HG02870 (cell line): ENCODE data around the gene VPS26C.
A peak's percentile ranks its signal among the peaks of the same experiment; 100 is the strongest.
"Not testable (repeated sequence)": the region's sequence is repeated elsewhere in the genome, so short reads cannot be mapped to it uniquely, and the experiment has no call there.

ENCODE experiments used
- ATAC-seq: cut with Tn5 transposase; IDR thresholded peaks from one replicate; pipeline ENCODE4 v1.9.1; 2021; ENCODE audit warnings: mild to moderate bottlenecking, moderate library complexity; ENCODE audit not compliant: unreplicated experiment

Gene VPS26C

DNA sequence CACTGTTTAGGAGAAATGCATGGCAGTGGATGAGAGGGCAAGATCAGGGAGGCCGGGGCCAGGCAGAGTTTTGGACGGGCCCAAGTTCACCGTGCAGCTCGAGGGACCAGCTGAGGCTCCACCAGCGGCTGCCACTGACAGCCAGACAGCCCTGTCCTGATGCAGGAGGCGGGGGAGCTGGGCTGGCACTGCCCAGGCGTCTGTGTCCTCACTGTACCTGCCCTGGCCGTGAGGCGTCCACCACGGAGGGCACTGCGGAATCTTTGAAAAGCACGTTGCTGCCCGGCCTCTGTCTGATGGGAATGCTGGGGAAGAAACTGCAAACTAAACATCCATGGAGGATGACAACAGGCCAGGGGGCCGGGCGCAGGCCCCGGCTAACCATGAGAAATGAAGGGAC lies 35.5 kb downstream of the VPS26C start:
- no peak for ATAC-seq

DNA sequence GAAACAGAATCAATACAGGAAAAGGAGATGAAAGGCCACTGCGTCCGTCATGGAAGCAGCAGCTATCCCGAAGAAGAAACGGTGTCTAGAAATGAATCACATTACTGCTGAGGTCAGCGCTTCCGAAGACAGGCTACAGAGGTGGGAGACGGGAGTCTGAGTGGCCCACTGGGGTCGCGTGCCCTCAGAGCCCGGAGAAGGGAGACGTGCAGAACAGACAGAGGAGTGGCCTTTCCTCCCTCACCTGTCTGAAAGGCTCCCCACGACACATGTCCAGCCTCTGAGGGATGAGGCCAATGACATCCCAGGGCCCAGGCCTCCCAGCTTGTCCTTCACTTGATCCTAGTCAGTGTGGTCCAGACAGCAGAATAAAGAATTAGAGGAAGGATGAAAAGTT lies 35.9 kb downstream of the VPS26C start:
- no peak for ATAC-seq

DNA sequence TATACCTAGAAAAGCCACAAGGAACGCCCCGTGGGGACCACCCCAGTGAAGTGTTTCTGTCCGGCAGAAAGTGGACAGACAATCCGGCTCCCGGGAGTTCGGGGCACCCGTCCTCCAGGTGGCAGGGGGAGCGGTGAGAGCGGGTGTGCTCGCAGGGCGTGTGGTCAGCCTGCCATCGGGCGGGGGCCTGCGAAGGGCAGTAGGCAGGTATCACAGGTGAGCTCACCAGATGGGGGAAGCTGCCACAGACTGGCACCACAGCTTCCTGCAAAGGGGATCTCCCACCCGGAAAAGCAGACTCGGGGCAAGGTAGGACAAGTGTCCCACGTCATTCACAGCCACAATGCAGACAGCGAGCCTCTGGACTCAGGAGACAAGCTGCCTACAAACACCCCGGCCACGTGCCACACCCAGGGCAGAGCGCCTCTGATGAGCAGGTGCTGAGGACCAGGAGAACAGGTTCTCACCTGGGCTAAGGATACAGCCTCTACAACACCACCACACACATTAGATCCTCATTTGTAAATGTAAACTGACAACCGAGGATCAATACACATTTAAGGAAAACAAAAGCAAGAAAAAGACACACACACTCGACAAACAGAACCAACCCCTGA lies 36.4 kb downstream of the VPS26C start:
- no peak for ATAC-seq

- no peak for ATAC-seq
Observed at GRCh38 chr21:37228003-37228400, 39.1 kb downstream of the VPS26C start.

GRCh38 chr21:37227071-37228002 lies 39.8 kb downstream of the VPS26C start:
- no peak for ATAC-seq

- ATAC-seq, result no peak
Observed at GRCh38 chr21:37226041-37226920, 40.9 kb downstream of the VPS26C start.

- no peak for ATAC-seq
Observed at GRCh38 chr21:37224861-37225839, 42.0 kb downstream of the VPS26C start.

DNA sequence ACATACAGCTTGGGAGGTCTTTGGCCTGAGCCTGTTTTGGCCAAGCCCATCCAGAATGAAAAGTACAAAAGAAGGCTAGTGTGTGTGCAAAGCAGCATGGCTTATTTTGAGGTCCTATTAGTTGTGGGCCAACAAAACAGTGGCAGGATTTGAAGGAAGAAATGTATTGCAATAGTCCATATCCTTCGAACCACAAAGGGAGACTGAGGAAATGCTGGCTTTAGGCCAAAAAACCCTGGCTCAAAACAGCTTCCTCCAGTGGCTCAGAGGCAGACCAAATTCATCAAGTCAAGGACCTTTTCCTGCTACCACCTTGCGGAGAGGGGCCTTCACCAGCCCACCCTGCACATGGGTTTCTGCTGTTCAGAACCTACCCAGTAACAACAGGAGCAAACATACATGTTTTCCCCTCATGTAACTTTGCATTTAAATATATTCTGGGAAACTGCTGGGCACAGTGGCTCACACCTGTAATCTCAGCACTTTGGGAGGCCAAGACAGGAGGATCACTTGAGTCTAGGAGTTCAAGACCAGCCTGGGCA lies 43.3 kb downstream of the VPS26C start:
- ATAC-seq, result no peak

- ATAC-seq, result not testable (repeated sequence)
Observed at GRCh38 chr21:37222248-37222647, 44.9 kb downstream of the VPS26C start.

DNA sequence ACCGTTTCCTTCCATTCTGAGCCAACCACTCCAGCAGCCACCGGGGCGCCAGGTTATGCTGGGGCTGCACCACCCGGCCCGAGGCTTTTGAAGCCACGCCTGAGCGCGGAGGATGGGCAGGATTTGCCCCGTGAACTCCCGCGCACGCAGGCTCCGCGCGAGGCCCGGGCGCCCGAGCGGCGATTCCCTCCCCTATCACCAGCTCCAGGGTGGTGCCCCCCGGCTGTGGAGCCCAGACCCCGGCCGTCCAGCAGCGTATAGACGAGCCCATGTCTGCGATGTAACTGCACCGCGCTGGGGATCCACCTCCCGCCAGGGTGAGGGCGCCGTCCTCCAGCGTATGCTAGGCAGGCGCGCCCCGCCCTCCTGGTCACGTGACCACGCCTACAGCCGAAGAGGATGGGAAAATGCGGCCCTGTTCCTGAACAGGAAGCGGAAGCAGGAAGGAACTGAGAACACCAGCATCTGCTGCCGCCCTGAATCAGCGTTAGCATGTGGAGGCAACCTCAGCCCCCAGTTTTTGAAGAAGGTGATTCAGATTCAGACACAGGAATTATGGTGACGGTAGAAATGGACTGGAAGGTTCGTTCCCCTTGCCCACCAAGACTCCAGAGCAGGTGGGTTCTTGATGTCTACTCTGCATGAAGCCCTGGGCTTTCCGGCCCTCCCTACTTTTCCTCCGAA lies 46.0 kb downstream of the VPS26C start:
- peak; percentile 89 for ATAC-seq

DNA sequence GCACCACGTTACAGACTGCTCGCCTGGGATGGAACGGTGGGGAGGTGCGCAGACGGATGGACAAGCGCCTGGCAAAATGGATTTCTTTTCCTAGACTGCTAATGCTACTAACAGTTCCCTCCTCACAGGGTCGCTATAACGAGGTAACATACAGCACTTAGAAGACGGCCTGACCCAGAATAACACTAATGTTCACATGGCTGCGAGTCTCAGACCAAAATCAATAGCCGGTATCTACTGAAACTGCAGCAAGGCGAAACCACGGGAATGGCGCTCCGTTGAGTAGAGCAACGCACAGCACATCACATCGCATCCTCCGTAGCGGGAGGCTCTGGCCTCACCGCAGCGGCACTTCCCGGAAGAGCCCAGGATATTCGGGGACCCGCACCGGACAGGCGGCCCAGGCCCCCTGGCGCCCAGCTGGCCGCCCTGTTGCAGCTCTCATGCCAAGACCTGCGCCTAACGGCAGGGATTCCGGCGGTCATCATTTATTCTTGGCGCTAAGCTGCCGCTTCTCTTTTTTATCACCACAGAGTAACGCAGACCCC lies 46.6 kb downstream of the VPS26C start:
- ATAC-seq, result peak; percentile 41

DNA sequence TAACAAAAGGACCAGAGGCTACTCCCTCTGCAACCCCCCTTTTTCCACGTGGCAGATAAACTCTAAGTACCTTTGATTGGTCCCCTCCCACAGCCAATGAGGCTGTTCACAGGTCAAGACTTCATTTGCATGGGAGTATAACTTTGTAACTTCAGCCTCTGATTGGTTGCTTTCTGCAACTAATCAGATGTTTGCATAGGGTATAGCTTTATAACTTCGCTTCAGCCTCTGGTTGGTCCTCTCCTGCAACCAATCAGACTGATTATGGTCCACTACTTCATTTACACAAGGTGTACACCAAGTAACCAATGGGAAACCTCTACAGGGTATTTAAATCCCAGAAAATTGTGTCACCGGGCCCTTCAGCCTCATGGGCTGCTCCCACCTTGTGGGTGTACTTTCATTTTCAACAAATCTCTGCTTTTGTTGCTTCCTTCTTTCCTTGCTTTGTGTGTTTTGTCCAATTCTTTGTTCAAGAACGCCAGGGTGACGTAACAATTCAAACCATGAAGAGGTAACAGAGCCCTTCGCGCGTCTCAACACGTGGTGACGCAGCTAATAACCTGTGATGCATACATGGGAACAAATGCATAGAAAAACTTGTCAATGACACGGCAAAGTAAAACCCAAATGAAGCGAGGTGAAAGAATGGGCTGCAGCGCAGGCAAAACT lies 47.2 kb downstream of the VPS26C start:
- no peak for ATAC-seq

GRCh38 chr21:37214952-37215351 lies 52.2 kb downstream of the VPS26C start:
- ATAC-seq, result no peak

GRCh38 chr21:37210799-37211198 lies 56.3 kb downstream of the VPS26C start:
- no peak for ATAC-seq

DNA sequence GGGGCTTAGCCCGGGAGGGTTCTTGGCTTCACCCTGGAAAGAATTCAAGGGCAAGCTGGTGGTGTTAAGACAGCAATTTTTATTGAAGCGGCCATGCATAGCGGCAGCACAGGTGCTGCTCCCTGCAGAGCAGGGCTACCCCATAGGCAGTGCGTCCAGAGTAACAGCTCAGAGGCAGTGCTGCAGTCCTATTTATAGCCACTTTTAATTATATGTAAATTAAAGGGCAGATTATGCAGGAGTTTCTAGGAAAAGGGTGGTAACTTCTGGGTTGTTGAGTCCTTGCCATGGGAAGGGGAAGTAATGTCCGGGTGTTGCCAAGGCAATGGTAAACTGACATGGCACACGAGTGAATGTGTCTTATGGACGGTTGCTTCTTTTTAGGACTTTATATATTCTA lies 57.0 kb downstream of the VPS26C start:
- no peak for ATAC-seq

DNA sequence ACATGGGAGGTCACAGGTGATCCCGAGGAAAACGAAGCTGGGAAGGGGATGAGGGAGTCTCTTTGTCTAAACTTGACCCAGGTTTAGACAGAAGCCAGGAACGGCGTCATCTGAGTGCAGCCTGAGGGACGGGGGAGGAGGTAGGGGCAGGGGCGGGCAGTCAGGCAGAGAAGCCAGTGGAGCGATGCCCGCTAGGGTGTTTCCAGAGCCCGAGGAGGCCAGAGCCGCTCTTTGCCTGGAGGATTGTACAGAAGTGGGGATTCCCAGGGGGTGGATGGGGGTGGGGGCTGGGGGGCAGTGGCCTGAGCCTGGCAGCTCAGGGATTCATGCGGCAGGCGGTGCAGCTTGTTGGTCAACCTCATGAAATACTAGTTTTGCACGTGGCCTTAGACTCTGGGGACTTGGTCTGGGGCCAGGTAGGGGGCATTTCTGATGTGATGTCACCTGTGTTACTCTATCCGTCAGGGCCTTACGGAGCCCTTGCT lies 58.4 kb downstream of the VPS26C start:
- no peak for ATAC-seq

GRCh38 chr21:37208056-37208721 lies 58.9 kb downstream of the VPS26C start:
- ATAC-seq, result peak; percentile 42
